Cortex of kidney (tissue), 1 donor: ENCODE data around the gene CDKN2B-AS1.
"Not testable (repeated sequence)": the region's sequence is repeated elsewhere in the genome, so short reads cannot be mapped to it uniquely, and the experiment has no call there.

Source experiments
- DNase-seq: peaks from one replicate; lab custom pipeline; 2025; lab: John Stamatoyannopoulos, UW

The CDKN2B-AS1 gene

DNA sequence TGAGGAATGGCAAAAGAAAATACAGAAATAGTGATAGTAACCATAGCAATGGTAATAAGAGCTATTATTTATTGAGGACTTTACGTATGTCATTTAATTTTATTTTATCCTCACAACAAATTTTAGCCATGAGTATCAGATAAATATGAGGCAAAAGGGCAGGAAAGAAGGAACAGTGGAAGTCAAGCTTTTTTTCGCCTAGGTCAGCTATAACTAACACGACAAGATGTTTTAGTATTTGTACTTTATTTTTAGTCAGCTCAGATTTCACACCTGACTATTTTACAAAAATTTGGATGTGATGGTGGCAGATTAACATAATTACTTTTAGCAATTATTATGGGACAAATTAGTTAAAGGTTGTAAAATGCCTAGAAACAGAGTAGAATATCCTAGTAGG lies 49.3 kb downstream of the CDKN2B-AS1 start:
- DNase-seq = no peak

DNA sequence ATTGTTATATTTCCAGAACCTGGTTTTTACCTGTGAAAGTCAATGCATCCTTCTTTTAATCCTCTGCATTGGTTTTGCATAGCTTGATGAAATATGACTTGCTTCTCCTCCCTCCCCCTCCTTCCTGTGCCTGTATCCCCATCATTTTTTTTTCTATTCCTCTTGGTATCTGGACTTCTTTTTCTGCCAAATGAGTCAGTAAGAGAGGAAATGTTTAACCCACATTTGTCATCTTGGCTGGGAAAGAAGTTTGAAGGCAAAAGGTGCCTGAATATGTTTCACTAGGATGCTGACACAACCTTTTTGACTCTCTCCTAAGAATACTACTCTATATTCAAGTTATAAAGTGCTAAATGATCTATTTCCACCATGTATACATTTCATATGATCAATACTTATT lies 50.0 kb downstream of the CDKN2B-AS1 start:
- DNase-seq = no peak

DNA sequence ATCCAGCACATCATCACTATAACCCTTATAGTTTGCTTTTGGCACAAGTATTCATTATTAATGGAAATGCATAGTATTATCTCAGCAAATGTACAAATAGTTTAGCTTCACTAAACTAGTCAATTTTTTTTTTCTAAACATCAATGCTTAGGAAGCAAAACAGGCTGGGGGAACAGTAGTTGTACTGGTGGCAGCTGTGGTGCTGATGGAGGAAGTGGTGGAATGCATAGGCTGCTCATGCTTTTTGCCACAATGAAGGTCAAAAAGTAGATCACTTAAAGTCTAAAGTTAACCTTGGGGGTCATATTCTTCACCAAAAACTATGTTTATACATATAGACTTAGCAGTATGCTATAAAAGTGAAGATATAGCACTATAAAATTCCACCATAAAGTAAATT lies 50.8 kb downstream of the CDKN2B-AS1 start:
- DNase-seq = no peak

DNA sequence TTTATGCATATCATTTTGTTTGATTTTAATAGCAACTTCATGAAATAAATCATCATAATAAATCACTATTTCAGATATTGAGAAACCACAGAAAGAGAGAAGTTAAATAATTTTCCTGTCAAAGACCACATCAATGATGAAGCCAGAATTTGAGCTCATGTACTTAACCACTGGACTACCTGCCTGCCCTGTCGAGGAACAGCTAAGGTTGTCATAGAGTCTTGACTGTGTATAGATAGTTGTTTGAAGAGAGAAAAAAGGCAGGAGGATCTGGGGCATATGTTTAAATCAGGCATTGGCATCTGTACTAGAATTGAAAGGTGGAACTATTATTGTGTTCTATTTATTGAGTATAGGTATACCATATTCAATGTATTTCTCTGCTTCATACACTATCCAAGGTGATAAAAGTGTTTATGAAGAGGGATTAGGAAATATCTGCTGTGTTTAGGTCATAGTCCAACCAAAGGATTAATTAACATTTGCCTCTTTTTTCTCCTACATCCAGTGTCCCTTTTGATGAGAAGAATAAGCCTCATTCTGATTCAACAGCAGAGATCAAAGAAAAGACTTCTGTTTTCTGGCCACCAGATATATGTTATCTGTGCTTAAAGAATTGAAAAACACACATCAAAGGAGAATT lies 51.8 kb downstream of the CDKN2B-AS1 start:
- DNase-seq = no peak

DNA sequence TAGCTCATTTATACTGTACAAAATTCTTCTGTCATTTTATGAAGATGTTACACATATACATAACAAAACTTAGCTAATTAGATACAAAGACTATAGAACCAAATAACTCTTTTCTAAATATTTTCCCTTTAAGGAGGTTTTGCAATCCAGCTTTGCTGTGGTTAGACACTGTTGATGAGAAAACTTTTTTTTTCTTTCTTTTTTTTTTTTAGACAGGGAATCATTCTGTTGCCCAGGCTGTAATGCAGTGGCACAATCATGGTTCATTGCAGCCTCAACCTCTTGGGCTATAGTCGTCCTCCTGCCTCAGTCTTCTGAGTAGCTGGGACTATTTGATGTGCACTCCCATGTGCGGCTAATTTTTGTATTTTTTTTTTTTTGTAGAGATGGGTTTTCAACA lies 53.0 kb downstream of the CDKN2B-AS1 start:
- DNase-seq = no peak

DNA sequence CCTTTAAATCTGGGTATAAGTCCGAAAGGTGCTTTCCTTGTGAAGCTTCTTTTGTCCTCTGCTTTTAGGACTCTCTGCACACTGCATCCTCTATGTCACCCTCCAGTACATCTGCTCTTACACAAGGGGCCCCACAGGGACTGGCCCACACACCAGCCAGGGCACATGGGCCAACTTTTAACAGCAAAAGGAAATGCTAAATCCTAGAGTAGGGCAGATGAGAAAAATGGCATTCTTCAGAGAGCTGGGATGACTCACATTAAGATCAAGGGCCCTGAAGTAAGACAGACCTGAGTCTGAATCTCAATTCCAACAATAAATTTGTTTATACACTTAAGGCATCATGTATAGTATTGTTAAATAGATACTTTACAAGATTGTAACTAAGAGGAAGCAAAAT lies 54.8 kb downstream of the CDKN2B-AS1 start:
- DNase-seq = no peak

DNA sequence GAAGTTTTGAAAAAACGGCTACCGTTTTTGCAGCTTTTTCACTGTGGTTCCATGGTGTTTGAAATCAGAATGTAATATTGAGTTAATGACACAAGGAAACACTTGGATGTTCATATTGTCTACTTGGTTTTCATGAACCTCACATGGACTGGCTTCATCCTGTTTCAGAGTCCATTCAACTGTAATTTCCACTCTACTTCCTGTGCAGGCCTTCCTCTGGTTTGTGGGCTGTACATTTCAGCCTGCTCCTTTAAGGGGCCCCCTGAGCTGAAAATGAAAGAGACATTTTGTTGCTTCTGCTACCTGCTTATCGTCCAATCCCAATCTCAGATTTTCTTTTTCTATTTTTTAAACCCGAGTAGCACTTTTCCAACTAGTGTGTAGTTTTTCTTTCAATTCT lies 56.3 kb downstream of the CDKN2B-AS1 start:
- no peak for DNase-seq

DNA sequence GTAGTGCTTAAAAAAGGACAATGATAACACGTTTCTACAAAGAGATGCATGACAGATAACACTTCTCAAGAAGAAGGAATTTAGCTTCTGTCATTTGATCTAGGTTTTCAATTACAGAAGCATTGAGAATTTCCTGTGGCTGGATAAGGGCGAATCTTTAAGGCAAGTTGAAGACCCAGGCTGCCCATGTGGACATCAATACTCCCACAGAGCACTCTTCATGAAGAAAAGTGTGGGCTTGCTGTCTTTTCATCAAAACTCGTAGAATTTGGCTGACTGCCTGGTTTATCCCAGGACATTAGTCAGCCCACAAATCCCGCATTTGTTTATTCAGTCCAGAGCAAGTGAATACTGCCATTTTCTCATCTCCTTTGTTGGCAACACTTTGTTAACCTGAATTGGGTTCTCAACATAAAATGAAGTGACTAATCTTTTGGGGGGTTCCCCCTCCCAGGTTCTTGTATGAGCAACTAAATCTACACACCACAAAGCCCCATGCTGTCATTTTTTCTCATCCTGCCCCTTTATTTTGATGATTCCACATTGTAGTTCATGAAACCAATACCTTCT lies 57.9 kb downstream of the CDKN2B-AS1 start:
- DNase-seq = no peak

DNA sequence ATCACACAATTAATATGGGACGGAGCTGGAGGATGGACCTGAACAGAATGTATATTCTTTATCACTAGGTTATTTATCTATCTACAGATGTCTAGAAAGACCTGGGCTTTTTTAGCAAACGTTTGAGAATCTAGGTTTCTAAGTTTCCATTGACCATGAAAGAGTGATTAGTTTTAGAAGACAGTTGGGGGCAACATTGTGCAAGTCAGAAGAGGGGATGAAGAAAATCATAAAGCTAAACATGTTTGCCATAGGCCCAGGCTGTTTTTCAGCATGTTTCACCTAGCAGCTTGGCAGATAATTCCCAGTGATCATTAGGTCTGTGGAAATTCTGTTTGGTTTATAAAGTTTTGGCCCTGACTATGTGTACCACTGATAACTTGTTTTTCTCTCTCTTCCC lies 58.6 kb downstream of the CDKN2B-AS1 start:
- no peak for DNase-seq

DNA sequence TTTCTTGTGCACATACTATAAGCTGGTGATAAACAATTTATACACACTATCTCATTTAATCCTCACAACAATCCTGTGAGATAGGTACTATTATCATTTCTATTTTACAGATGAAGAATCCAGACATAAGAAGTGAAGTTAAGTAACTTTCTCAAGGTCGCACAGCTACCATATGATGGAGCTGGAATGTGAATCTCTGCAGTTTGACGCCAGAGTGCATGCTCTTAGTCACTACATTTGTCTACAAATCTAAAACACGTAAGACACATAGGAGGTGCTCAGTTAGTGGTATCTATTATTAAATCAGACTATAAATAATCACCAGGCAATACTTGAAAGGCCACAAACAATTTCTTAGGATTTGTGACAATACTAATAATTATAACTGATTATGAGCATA lies 59.5 kb downstream of the CDKN2B-AS1 start:
- no peak for DNase-seq

DNA sequence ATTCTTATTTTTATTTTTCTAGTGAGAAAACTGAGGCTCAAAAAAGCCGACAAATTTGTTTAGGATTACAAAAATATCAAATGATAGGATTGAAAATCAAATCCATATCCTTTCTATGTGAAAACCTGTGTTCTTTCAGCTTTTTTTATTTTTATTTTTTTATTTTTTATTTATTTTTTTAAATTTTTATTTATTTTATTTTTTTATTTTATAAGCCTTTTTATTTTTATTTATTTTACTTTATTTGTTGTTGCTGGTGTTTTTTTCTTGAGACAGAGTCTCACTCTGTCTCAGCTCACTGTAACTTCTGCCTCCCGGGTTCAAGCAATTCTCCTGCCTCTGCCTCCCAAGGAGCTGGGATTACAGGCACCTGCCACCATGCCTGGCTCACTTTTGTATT lies 59.9 kb downstream of the CDKN2B-AS1 start:
- no peak for DNase-seq

DNA sequence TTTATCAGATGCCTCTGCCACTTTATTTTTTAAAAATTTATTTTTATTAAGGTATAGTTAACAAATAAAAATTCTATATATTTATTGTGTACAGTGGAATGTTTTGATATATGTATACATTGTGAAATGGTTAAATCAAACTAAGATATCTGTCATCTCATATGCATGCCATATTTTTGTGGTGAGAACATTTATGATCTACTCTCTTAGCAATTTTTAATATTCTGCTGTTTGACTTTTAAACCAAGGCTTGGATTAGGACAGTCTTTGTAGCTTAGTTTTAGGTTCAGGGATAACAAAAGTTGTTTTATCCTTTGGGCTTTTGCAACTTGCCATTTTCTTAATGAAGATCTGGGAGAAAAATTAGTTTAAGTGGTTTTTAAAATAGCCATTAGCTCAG lies 60.5 kb downstream of the CDKN2B-AS1 start:
- no peak for DNase-seq

DNA sequence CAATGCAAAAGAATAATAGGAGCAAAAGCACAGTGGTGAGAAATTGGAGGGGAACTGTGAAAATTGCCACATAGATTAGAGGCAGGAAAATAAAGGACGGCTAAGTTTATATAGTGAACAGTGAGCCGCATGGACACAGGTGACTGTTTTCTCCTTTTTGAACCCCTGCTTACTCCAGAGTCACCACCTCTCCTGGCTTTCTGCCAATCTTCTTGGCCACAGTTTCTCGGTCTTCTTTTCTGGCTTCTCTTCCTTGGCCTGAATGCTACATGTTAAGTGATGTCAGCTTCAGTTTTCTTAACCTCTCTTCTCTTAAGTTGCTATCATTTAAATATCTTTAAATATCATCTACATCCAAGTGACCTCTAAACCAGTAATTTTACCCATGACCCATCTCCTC lies 61.8 kb downstream of the CDKN2B-AS1 start:
- no peak for DNase-seq

DNA sequence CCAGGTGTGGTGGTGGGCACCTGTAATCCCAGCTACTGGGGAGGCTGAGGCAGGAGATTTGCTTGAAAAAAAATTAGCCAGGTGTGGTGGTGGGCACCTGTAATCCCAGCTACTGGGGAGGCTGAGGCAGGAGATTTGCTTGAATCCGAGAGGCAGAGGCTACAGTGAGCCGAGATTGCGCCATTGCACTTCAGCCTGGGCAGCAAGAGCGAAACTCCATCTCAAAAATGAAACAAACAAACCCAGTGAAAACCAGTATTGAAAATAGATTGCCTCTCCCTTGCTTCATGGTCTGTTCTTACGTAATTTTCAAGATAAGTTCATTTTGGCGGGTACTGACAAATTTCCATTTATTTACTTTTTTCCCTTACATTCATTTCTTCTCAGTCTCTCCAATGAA lies 63.4 kb downstream of the CDKN2B-AS1 start:
- not testable (repeated sequence) for DNase-seq

DNA sequence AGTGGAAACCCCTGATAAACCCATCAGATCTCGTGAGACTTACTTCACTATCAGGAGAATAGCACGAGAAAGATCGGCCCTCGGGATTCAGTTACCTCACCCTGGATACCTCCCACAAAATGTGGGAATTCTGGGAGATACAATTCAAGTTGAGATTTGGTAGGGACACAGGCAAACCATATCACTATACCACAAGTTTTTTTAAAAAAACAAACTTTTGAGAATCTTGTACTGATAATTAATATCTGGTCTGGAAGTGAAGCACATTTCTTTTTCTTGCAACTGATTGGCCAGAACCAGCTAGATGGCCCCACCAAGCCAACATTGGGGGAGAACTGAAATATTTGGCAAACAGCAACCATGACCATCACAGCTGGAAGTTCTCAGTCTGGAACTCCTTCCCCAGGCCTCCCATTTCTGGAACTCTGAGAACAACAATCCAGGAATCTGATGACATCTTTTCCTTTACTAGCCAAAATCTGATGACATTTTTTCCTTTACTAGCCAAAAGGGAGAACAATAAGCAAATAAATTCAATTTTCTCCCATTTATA lies 66.3 kb downstream of the CDKN2B-AS1 start:
- DNase-seq = no peak

DNA sequence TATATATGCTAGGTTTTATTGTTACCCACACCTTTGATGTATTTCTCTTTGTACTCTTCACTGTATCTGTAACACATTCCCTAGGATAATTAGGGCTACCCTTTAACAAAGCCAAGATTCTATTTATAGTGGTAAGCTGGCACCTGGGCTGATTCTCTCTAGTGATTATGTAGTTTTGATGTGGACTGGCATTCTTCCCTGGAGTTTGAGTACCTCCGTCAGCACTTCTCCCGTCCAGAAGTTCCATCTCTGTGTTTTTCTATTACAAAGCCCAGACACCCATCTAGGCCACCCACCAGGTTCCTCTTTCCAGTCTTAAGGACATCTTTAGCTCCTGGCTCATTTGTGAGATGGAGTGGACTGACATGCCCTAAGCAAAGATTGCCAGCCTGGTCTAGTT lies 70.4 kb downstream of the CDKN2B-AS1 start:
- no peak for DNase-seq

DNA sequence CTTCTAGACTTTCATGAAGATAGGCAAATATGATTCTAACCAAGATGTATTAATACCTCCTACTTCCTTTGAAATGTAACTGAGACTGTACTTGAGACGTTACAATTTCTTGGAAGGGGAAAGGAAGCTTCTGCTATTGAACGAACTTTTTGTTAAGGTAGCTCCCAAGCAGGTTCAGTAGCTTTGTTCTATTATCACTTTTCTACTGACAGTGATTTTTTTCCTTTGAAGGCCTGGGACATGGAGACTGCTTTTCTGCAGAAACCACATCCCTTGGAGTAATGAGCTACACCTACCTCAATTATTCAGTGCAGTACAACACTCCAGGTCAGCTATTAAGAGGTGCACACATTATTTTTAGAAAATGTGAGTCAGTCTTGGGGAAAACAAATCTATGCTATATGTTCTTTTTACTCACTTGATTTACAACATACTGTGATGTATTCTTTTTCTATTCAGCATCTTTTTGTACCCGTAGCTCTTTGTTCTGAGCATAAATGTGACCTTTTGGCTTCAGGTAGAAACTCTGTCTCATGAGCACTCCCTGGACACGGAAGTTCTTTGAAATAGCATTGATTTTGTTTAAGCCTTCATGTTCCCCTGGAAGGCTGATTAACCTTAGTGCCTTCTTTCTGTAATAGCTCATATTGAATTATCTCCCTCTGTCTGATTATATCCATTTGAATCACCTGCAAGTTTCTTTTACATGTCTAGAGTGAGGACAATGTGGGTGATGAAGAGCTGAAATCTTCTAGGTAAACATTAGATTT lies 71.0 kb downstream of the CDKN2B-AS1 start:
- DNase-seq = no peak

DNA sequence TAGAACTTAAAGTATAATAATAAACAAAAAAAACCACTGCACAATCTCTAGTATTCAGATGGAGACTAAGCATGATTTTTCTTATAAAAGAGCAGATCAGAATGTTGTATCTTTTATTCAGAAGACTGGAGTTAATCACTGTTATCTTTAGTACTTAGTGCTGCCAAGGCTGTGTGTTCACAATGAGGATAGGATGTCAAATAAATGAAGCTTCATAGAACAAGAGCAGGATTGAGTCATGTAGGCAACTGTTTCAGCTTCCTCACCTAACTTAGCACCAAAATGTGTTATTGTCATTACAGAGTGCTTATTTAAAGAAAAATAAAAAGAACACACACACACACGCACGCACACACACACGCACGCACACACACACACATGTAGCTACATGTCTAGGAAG lies 72.6 kb downstream of the CDKN2B-AS1 start:
- no peak for DNase-seq

DNA sequence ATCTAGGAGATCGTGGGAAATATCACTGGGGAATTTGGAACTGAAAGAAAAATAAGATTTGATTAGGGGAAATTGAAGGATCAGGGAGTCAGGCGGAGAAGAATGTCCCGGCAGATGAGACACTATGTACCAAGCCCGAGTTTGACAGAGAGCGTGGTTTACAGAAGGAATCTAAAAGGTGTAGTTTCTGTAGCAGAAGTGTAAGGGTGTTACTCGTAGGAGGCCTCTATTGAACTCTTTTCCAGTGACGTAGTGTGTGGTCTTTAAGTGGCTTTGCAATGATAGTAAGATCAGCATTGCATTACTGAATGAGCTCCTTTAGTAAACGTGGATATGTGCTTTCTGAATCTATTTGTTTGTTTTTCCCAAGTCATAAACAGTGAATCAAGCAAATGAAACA lies 73.8 kb downstream of the CDKN2B-AS1 start:
- DNase-seq = no peak

DNA sequence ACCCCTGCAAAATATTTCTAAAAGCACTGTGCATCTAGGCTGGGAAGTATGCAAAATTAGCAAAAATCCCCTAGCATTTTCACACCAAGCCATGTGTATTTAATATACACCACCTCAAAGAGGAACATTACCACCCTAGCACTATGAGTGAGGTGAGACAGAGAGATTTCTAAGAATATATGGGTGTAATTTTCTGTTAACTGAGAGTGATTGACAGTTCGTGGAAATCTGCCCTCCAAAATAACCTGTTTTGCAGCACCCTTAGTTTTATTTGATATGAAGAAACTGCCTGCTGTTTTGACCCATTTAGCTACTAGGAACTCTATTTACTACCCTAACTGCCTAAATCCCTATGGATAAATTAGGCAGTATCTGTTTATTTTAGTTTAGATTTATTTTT lies 78.8 kb downstream of the CDKN2B-AS1 start:
- no peak for DNase-seq

DNA sequence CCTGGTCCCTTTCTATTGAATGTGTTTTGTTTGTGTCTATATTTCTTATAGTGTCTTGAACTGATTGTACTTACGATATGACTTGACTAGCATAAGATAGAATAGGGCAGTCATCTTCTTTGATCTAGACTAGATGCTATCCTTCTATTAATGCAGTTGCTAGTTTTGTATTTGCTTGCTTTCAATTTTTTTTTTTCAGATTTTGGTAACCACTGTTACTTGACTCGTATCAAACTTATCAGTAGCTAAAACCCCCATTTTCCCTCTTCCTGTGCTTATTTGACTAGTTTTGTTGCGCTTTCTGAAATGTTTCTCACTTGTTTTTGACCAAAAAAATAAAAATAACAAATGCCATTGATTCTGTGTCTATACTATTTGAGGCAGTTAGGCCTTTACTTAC lies 83.5 kb downstream of the CDKN2B-AS1 start:
- no peak for DNase-seq

DNA sequence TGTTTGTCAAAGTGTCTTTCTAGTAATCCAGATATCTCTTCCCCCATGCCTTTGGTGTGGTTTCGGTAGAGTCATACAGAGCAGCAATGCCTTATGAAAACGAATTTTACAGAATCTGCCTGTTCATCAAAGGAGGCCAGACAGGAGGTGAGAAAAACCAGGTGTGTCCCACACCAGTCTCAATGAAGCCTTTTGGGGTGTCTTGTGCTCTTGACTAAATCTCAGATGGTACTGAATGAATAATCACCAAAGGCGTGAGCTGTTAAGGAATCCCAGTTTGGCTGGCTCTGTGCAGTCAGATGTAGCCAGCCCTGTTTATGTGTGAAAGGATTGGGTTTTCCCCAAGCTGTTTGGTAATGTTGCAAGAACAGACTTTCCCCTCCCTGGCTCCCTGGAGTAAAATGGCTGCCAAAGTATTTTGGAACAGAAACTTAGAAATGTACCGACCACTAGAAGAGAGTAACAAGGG lies 85.3 kb downstream of the CDKN2B-AS1 start:
- no peak for DNase-seq
